Measurements from ENCODE around the gene GCN1.

- no peak for TF ChIP-seq POLR2AphosphoS5 (IDR thresholded peaks at IDR 0.05; ENCODE audit: low read depth, low read length)
- no peak for TF ChIP-seq POLR2A (IDR thresholded peaks at IDR 0.05; ENCODE audit: low read depth, low read length)
- TF ChIP-seq SPI1 (IDR thresholded peaks at IDR 0.05; ENCODE audit: low read depth, low read length), result no peak
Measured at GRCh38 chr12:120238217-120238616, 43.7 kb upstream of the GCN1 start.
